HEK293 (cell line): ENCODE data around the gene MAP6.

Source experiments
- CTCF ChIA-PET: fragments of 350-600 bp; formaldehyde crosslinking; extraction: SDS; loops from one replicate; lab custom pipeline; 2021; ENCODE audit warnings: antibody characterized with exemption; lab: Yijun Ruan, JAX
- POLR2A ChIA-PET: fragments of 300-600 bp; formaldehyde crosslinking; extraction: SDS; loops from one replicate; lab custom pipeline; 2020; ENCODE audit warnings: antibody characterized with exemption, inconsistent platforms; lab: Yijun Ruan, JAX
- H3K27ac ChIP-seq: fragments of 200-500 bp; sonication (Bioruptor generic); 2 replicates; pipeline ENCODE4 v1.5.1; 2014; ENCODE audit warnings: low read depth, low read length, control low read depth, inconsistent platforms; ENCODE audit errors: extremely low read depth
- H3K36me3 ChIP-seq, 2 experiments: fragments of 200-500 bp in 1 of 2; sonication (Bioruptor generic) in 1 of 2; 1 replicate in 1 of 2; 2 replicates in 1 of 2; pipeline ENCODE4 v1.5.1; 2014 to 2017; ENCODE audit warnings: inconsistent platforms in 2 of 2, low read length in 2 of 2; ENCODE audit not compliant: control insufficient read depth in 2 of 2, insufficient read depth in 1 of 2
- H3K4me1 ChIP-seq: fragments of 200-500 bp; sonication (Bioruptor generic); 2 replicates; pipeline ENCODE4 v1.5.1; 2014; ENCODE audit warnings: mild to moderate bottlenecking, low read length, inconsistent platforms; ENCODE audit not compliant: control insufficient read depth, insufficient read depth
- H3K4me3 ChIP-seq: 2 replicates; pipeline ENCODE4 v1.5.1; 2011; ENCODE audit warnings: low read depth, mild to moderate bottlenecking, control low read depth, low read length, moderate library complexity
- H3K9me3 ChIP-seq: fragments of 200-500 bp; sonication (Bioruptor generic); 2 replicates; pipeline ENCODE4 v1.5.1; 2014; ENCODE audit warnings: low read depth, low read length, inconsistent platforms; ENCODE audit not compliant: control insufficient read depth, insufficient read depth
- GFI1B ChIP-seq: fragments of 450-650 bp; formaldehyde crosslinking; IDR thresholded peaks from 2 replicates; pipeline ENCODE4 v1.5.1; 2016; ENCODE audit warnings: missing biosample characterization, missing genetic modification characterization
- HOXA7 ChIP-seq: sonication (generic); formaldehyde crosslinking; IDR thresholded peaks from 2 replicates; pipeline ENCODE4 v1.8.1; 2022; ENCODE audit warnings: missing genetic modification reagents, borderline replicate concordance
- KLF1 ChIP-seq: fragments of 450-650 bp; formaldehyde crosslinking; IDR thresholded peaks from 2 replicates; pipeline ENCODE4 v1.5.1; 2016; ENCODE audit warnings: missing biosample characterization, missing genetic modification characterization
- KLF16 ChIP-seq: fragments of 450-650 bp; formaldehyde crosslinking; IDR thresholded peaks from 2 replicates; pipeline ENCODE4 v1.5.1; 2017; ENCODE audit warnings: missing biosample characterization, missing genetic modification characterization
- PRDM1 ChIP-seq: fragments of 450-650 bp; formaldehyde crosslinking; IDR thresholded peaks from 2 replicates; pipeline ENCODE4; 2016; ENCODE audit warnings: missing biosample characterization, missing genetic modification characterization
- SP3 ChIP-seq: fragments of 450-650 bp; formaldehyde crosslinking; IDR thresholded peaks from 2 replicates; pipeline ENCODE4 v1.5.1; 2016; ENCODE audit warnings: missing biosample characterization, missing genetic modification characterization
- YY2 ChIP-seq: fragments of 450-650 bp; formaldehyde crosslinking; IDR thresholded peaks from 2 replicates; pipeline ENCODE4 v1.5.1; 2016; ENCODE audit warnings: missing biosample characterization, missing genetic modification characterization
- ZBTB21 ChIP-seq: fragments of 450-650 bp; formaldehyde crosslinking; IDR thresholded peaks from 2 replicates; pipeline ENCODE4 v1.5.1; 2017; ENCODE audit warnings: missing biosample characterization, missing genetic modification characterization
- ZIC2 ChIP-seq: fragments of 450-650 bp; formaldehyde crosslinking; IDR thresholded peaks from 2 replicates; pipeline ENCODE4 v1.5.1; 2016; ENCODE audit warnings: missing biosample characterization, missing genetic modification characterization
- ZNF114 ChIP-seq: fragments of 450-650 bp; formaldehyde crosslinking; IDR thresholded peaks from 2 replicates; pipeline ENCODE4 v1.5.0; 2017; ENCODE audit warnings: missing biosample characterization, missing genetic modification characterization
- ZNF157 ChIP-seq: fragments of 450-650 bp; formaldehyde crosslinking; IDR thresholded peaks from 2 replicates; pipeline ENCODE4 v1.5.1; 2016; ENCODE audit warnings: missing biosample characterization, missing genetic modification characterization
- ZNF24 ChIP-seq: fragments of 450-650 bp; formaldehyde crosslinking; IDR thresholded peaks from 2 replicates; pipeline ENCODE4 v1.5.1; 2016; ENCODE audit warnings: missing biosample characterization, missing genetic modification characterization
- ZNF324 ChIP-seq: fragments of 450-650 bp; formaldehyde crosslinking; IDR thresholded peaks from 2 replicates; pipeline ENCODE4 v1.5.1; 2016; ENCODE audit warnings: missing biosample characterization, missing genetic modification characterization
- ZNF341 ChIP-seq: fragments of 450-650 bp; formaldehyde crosslinking; IDR thresholded peaks from 2 replicates; pipeline ENCODE4; 2016; ENCODE audit warnings: low read depth, missing biosample characterization, missing genetic modification characterization
- ZNF548 ChIP-seq: fragments of 450-650 bp; formaldehyde crosslinking; IDR thresholded peaks from 2 replicates; pipeline ENCODE4 v1.5.1; 2016; ENCODE audit warnings: missing biosample characterization, missing genetic modification characterization
- ZNF621 ChIP-seq: fragments of 450-650 bp; formaldehyde crosslinking; IDR thresholded peaks from 2 replicates; pipeline ENCODE4 v1.5.1; 2017; ENCODE audit warnings: missing biosample characterization, missing genetic modification characterization
- ZNF624 ChIP-seq: fragments of 450-650 bp; formaldehyde crosslinking; IDR thresholded peaks from 2 replicates; pipeline ENCODE4 v1.5.1; 2017; ENCODE audit warnings: missing biosample characterization, missing genetic modification characterization
- ZNF768 ChIP-seq: fragments of 450-650 bp; formaldehyde crosslinking; IDR thresholded peaks from 2 replicates; pipeline ENCODE4 v1.5.1; 2018; ENCODE audit warnings: missing biosample characterization, mild to moderate bottlenecking, missing genetic modification characterization
- ZNF776 ChIP-seq: fragments of 450-650 bp; formaldehyde crosslinking; IDR thresholded peaks from 2 replicates; pipeline ENCODE4 v1.5.0; 2017; ENCODE audit warnings: missing biosample characterization, missing genetic modification characterization, borderline replicate concordance
- ZNF843 ChIP-seq: fragments of 450-650 bp; formaldehyde crosslinking; IDR thresholded peaks from 2 replicates; pipeline ENCODE4 v1.5.1; 2016; ENCODE audit warnings: missing biosample characterization, missing genetic modification characterization
- ZXDB ChIP-seq: fragments of 450-650 bp; formaldehyde crosslinking; IDR thresholded peaks from 2 replicates; pipeline ENCODE4 v1.5.1; 2016; ENCODE audit warnings: missing biosample characterization, missing genetic modification characterization
- TF ChIP-seq, protein P1 (sequence below): fragments of 450-650 bp; formaldehyde crosslinking; IDR thresholded peaks from 2 replicates; pipeline ENCODE4 v1.5.1; 2016; ENCODE audit warnings: missing biosample characterization, missing genetic modification characterization
- TF ChIP-seq, protein P2 (sequence below): fragments of 450-650 bp; formaldehyde crosslinking; IDR thresholded peaks from 2 replicates; pipeline ENCODE4 v1.5.1; 2016; ENCODE audit warnings: missing biosample characterization, missing genetic modification characterization
- TF ChIP-seq, protein P3 (sequence below): fragments of 450-650 bp; formaldehyde crosslinking; IDR thresholded peaks from 2 replicates; pipeline ENCODE4 v1.5.1; 2016; ENCODE audit warnings: missing biosample characterization, missing genetic modification characterization
- TF ChIP-seq, protein P4 (sequence below): fragments of 450-650 bp; formaldehyde crosslinking; optimal IDR thresholded peaks from 2 replicates; pipeline ENCODE3; 2016; ENCODE audit warnings: missing biosample characterization, mild to moderate bottlenecking, missing genetic modification characterization
- TF ChIP-seq, protein P5 (sequence below): fragments of 450-650 bp; formaldehyde crosslinking; IDR thresholded peaks from 2 replicates; pipeline ENCODE4 v1.5.1; 2016; ENCODE audit warnings: missing biosample characterization, missing genetic modification characterization
- TF ChIP-seq, protein P6 (sequence below): fragments of 450-650 bp; formaldehyde crosslinking; IDR thresholded peaks from 2 replicates; pipeline ENCODE4 v1.5.1; 2017; ENCODE audit warnings: missing biosample characterization, missing genetic modification characterization

MAP6 gene

DNA sequence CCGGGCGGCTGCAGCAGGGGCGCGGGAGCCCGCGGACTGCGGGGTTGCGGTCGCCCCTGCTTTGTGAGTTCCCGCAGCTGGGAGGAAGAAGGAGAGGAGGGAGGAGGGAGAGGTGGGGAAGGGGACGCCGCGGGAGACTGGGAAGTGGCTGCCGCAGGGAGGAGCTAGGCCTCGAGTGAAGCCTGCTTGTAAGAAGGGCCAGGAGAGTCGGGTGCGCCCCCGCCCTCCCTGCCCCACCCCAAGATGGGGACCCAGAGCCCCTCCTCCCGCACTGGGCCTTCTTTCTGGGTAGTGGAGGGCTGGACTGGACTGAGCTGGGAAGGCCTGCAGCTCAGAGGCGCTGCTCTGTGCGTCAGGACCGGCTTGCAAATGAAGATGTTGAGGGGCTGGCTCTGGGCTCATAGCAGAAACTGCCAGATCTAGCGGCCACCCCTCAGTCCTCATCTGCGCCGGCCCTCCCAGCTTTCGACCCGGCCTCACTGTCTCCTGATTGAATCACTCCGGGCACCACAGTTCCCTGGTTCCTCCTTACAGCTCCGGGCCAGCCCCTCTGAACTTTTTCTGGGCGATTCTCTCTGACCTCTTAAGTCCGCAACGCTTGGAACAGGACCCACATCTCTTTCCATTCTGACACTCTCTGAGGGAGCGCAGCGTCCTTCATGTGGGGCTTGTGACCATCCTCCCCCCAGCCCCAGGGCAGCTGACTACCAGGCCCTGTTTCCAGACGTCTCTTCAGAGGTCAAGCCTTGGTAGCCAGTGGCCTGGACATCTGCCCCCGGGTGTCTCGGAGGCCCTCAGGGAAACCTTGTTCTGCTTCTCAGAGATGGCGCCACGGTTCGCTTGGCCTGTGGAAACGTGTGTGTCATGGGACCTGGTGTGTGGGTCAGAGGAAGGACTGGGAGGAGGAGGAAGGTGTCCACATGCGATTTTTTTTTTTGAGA lies 84.8 kb downstream of the MAP6 start:
- TF ChIP-seq YY2 (tag by site-specific recombination): no peak
- TF ChIP-seq ZNF776 (tag by site-specific recombination): no peak
- TF ChIP-seq, protein P1, sequence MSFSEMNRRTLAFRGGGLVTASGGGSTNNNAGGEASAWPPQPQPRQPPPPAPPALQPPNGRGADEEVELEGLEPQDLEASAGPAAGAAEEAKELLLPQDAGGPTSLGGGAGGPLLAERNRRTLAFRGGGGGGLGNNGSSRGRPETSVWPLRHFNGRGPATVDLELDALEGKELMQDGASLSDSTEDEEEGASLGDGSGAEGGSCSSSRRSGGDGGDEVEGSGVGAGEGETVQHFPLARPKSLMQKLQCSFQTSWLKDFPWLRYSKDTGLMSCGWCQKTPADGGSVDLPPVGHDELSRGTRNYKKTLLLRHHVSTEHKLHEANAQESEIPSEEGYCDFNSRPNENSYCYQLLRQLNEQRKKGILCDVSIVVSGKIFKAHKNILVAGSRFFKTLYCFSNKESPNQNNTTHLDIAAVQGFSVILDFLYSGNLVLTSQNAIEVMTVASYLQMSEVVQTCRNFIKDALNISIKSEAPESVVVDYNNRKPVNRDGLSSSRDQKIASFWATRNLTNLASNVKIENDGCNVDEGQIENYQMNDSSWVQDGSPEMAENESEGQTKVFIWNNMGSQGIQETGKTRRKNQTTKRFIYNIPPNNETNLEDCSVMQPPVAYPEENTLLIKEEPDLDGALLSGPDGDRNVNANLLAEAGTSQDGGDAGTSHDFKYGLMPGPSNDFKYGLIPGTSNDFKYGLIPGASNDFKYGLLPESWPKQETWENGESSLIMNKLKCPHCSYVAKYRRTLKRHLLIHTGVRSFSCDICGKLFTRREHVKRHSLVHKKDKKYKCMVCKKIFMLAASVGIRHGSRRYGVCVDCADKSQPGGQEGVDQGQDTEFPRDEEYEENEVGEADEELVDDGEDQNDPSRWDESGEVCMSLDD: 0 out of 2 replicates have a peak, but pooled peaks have one; percentile 0
- TF ChIP-seq PRDM1 (tag by site-specific recombination): no peak
- TF ChIP-seq ZNF324 (tag by site-specific recombination): no peak
- peak; percentile 69 for TF ChIP-seq ZIC2
- TF ChIP-seq KLF16 (tag by site-specific recombination): no peak
- TF ChIP-seq ZNF621 (tag by site-specific recombination): no peak
- TF ChIP-seq KLF1 (tag by site-specific recombination): peak; percentile 38; the same call in 1 of the 2 replicates
- TF ChIP-seq ZNF114 (tag by site-specific recombination): no peak
- TF ChIP-seq ZNF768 (tag by site-specific recombination): no peak
- TF ChIP-seq SP3: 0 out of 2 replicates have a peak, but pooled peaks have one; percentile 6
- TF ChIP-seq, protein P2, sequence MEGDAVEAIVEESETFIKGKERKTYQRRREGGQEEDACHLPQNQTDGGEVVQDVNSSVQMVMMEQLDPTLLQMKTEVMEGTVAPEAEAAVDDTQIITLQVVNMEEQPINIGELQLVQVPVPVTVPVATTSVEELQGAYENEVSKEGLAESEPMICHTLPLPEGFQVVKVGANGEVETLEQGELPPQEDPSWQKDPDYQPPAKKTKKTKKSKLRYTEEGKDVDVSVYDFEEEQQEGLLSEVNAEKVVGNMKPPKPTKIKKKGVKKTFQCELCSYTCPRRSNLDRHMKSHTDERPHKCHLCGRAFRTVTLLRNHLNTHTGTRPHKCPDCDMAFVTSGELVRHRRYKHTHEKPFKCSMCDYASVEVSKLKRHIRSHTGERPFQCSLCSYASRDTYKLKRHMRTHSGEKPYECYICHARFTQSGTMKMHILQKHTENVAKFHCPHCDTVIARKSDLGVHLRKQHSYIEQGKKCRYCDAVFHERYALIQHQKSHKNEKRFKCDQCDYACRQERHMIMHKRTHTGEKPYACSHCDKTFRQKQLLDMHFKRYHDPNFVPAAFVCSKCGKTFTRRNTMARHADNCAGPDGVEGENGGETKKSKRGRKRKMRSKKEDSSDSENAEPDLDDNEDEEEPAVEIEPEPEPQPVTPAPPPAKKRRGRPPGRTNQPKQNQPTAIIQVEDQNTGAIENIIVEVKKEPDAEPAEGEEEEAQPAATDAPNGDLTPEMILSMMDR (tag by site-specific recombination): no peak
- TF ChIP-seq, protein P3, sequence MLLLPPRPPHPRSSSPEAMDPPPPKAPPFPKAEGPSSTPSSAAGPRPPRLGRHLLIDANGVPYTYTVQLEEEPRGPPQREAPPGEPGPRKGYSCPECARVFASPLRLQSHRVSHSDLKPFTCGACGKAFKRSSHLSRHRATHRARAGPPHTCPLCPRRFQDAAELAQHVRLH (tag by site-specific recombination): no peak
- TF ChIP-seq, protein P4, sequence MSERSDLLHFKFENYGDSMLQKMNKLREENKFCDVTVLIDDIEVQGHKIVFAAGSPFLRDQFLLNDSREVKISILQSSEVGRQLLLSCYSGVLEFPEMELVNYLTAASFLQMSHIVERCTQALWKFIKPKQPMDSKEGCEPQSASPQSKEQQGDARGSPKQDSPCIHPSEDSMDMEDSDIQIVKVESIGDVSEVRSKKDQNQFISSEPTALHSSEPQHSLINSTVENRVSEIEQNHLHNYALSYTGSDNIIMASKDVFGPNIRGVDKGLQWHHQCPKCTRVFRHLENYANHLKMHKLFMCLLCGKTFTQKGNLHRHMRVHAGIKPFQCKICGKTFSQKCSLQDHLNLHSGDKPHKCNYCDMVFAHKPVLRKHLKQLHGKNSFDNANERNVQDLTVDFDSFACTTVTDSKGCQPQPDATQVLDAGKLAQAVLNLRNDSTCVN: peak; percentile 24
- no peak for TF ChIP-seq ZNF548
- TF ChIP-seq, protein P5, sequence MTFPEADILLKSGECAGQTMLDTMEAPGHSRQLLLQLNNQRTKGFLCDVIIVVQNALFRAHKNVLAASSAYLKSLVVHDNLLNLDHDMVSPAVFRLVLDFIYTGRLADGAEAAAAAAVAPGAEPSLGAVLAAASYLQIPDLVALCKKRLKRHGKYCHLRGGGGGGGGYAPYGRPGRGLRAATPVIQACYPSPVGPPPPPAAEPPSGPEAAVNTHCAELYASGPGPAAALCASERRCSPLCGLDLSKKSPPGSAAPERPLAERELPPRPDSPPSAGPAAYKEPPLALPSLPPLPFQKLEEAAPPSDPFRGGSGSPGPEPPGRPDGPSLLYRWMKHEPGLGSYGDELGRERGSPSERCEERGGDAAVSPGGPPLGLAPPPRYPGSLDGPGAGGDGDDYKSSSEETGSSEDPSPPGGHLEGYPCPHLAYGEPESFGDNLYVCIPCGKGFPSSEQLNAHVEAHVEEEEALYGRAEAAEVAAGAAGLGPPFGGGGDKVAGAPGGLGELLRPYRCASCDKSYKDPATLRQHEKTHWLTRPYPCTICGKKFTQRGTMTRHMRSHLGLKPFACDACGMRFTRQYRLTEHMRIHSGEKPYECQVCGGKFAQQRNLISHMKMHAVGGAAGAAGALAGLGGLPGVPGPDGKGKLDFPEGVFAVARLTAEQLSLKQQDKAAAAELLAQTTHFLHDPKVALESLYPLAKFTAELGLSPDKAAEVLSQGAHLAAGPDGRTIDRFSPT: no peak
- TF ChIP-seq ZNF157: no peak
- no peak for TF ChIP-seq ZNF843 (tag by site-specific recombination)
- TF ChIP-seq HOXA7: no peak
- no peak for TF ChIP-seq ZBTB21
- no peak for TF ChIP-seq ZXDB (tag by site-specific recombination)
- no peak for TF ChIP-seq ZNF624 (tag by site-specific recombination)
- no peak for TF ChIP-seq ZNF24 (tag by site-specific recombination)
- TF ChIP-seq GFI1B (tag by site-specific recombination): no peak
- TF ChIP-seq ZNF341: peak; percentile 78
- TF ChIP-seq, protein P6, sequence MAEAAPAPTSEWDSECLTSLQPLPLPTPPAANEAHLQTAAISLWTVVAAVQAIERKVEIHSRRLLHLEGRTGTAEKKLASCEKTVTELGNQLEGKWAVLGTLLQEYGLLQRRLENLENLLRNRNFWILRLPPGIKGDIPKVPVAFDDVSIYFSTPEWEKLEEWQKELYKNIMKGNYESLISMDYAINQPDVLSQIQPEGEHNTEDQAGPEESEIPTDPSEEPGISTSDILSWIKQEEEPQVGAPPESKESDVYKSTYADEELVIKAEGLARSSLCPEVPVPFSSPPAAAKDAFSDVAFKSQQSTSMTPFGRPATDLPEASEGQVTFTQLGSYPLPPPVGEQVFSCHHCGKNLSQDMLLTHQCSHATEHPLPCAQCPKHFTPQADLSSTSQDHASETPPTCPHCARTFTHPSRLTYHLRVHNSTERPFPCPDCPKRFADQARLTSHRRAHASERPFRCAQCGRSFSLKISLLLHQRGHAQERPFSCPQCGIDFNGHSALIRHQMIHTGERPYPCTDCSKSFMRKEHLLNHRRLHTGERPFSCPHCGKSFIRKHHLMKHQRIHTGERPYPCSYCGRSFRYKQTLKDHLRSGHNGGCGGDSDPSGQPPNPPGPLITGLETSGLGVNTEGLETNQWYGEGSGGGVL (tag by site-specific recombination): peak; percentile 24; the same call in 1 of the 2 replicates
- peak overlapping the region; percentile 50 for H3K4me3 ChIP-seq
- H3K27ac ChIP-seq: peak overlapping the region; percentile 78; the same call in 1 of the 2 replicates
- CTCF ChIA-PET: interaction anchor here (0.5 to 1.7 kb wide), 4 partner anchors 12 to 370 kb away, joined by 3 to 5 read pairs (median 4); no protein-coding TSS in a partner anchor
- H3K36me3 ChIP-seq: no peaks in the 10 kb centered on the region
- no peaks in the 10 kb centered on the region for H3K4me1 ChIP-seq
- H3K9me3 ChIP-seq: no peaks in the 10 kb centered on the region
- POLR2A ChIA-PET: interaction anchor here (0.7 to 2.5 kb wide), 5 partner anchors 20 to 228 kb away, joined by 3 to 11 read pairs (median 5); partner anchors contain the start of gene SERPINH1
